HG02943 (cell line): ENCODE results near the gene MYRFL.

ENCODE experiments used
- ATAC-seq: cut with Tn5 transposase; IDR thresholded peaks from one replicate; pipeline ENCODE4 v1.9.1; 2021; ENCODE audit warnings: mild to moderate bottlenecking, low read depth, moderate library complexity; ENCODE audit not compliant: unreplicated experiment

Gene MYRFL

DNA sequence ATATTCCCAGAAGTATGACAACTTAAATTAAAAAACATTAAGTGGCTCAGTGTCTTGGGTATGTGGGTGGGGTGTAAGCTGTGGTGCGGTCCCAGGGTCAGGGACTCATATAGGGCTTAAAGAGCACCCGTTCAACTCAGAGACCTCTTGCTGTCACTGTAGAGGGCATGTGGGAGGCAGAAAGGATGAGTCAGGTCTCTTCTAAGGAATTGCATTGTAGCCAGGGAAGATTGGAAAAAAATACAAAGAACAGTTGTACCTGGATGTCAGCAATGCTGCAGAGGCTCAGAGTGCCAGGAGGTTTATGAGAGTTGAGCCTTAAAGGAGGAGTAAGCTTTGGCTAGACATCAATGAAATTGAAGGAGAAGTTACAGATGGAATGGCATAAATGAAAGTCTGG, 104.1 kb downstream of the MYRFL start:
- ATAC-seq = no peak

DNA sequence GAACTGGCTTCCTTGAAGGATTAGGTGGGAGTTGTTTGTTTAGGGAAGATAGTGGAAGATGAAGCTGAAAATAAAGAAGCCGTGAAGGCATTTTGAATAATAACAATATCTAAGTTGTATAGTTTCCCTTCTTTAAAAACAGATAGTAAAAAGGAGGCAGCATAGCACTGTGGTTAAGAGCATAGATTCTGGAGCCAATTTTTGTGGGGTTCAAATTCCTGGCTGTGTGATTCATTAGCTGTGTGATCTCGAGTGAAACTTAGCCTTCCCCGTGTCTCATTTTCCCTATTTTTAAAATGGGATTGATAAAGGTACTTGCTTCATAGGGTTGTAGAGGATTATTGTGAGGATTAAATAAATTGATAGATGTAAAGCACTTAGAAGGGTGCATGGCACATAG, 104.5 kb downstream of the MYRFL start:
- ATAC-seq = no peak

DNA sequence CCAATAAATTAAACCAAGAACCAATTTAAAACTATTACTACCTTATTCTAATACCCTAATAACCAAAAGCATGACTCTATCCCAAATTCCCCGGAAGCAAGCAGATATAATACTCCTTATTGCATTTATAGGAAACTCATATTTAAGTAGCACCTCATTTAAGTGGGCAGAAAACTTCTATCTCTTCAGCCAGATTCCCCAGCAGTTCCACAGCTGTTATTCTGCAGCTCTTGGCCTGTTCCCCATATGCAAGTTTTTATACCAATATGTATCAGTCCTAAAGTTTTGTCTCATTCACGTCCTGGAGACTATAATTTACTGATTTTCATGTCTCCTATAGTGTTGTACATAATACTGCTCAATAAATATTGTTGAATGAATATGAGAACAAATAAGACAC, 106.5 kb downstream of the MYRFL start:
- ATAC-seq = no peak

DNA sequence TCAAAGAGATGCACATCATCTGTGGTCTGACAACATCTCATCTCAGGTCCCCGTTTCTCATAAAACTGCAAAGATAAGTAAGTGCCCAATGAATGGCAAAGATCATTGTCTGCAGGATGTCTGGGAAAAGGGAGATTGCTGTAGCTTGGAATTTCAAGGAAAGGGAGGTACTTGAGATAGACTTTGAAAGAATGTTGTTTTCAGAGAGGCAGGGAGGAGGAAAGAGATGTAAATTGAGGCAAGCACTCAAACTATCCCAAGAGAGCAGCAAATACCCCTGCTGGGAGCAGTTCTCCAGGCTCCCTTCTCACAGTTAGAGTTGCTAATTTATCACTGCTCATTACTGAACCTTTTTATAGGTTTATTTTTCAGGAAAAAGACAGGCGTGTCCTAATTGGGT, 107.1 kb downstream of the MYRFL start:
- no peak for ATAC-seq

DNA sequence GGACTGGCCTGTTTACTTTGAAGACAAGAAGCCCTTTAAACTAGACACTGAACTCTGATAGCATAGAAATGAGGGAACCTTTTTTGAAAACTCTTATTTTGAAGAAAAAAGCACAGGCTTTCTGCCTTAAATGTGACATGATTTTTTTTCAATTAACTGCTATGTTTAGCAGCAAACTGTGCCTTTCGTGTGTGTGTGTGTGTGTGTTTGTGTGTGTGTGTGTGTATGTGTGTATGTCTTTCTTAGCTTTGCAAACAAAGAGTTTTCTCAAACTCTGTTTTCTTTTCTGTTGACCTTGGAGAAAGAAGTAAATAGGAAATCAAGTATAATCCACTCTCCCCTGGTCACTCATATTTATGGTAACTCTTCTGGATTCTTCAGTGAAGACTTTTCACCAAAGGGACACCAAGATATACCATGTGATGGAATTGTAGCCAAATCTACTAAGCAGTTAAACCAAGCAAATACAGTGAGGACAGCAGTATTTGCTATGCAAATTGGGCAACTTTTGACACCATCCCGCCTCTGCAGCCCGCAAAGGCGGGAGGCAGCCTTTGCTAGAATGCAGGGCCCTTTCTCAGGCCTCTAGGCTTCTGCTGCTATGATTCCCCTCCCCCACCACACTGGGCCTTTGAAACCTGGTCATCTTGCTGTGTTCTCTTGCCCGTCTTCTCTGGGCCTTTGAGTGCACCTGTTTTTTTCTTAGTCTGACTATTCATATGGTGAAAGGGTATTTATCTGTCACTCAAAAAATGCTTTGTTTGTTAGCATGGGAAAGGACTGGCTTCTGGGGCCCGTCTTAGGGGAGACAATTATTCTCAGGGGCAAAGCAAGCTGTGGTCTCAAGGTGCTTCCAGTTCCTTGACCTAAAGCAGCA, 107.9 kb downstream of the MYRFL start:
- ATAC-seq = no peak

DNA sequence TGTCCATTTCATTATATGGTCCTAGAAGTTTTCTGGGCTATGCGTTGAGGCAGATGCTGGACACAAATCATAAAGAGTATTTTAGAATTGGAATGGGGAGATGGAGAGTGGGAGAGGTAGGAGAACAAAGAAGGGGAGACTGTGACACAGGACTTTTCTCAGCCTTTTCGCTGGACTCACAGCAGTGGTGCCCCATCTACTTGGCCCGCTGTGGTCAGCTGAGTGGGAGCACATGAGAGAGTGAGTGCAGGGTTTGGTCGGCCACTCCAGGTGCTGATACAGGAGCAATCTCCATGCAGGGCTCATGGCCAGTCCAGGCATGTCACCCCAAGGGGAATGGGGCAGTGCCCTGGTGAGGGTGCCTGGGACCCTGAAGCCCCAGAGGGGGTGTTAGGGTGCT, 109.0 kb downstream of the MYRFL start:
- ATAC-seq = no peak

DNA sequence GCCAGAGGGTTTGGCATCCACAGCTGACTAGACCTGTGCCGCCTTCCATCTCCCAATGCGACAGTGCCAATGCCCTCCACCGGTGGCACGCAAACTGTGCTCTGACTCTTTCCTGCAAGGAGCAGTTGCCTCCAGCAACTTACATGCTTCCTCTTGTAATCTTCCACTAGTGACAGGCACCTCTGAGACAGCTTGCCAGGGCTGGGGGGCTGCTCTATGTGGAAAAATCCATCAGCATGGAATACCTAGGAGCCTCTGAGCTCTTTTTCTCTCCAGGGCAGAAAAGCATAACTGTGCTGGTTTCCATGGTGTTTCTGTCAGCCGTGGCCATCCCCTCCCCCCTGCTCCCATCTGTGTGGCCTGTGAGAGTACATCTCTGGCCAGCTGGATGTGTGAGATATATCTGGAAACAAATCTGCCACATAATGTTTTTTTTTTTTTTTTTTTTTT, 110.6 kb downstream of the MYRFL start:
- no peak for ATAC-seq

DNA sequence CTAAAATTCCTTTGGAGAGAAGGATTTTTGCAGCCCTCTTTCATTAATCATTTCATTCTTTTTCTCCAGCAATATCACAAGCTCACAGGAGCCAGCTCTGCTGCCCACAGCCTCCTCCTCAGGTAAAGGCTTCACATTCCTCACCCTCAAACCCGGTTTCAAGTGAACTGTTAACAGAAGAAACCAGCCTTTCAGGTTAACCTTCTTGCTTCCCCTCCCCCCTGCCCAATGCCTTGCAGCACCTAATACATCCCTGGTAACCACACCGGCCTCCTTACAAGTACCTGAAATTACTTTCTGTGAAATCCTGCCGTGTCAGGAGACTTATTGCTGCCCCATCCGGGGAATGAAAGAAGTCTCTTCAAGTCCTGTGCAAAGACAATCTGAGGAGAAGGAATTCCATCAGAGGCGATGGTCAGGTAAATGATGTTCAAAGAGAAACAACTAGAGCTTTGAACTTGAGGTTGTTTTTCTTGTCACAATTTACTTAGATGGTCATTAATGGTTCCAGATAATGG, 111.2 kb downstream of the MYRFL start:
- no peak for ATAC-seq

DNA sequence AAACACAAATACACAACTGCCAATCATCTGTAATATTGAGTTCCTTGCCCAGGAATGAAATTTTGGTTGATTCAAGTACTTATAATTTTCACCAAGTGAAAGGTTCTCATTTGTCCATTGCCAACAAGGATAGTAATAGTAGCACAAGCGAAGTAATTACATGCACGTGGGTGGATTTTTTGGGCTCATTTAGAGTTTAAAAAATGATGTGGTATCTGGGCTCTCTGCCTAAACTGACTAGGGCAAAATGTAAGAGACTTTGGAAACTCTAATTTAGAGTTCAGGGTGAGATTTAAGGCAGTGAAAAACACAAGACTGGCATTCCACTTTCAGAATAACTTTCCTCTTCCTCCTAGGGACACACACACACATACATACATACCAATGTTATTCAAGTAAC, 111.7 kb downstream of the MYRFL start:
- no peak for ATAC-seq

DNA sequence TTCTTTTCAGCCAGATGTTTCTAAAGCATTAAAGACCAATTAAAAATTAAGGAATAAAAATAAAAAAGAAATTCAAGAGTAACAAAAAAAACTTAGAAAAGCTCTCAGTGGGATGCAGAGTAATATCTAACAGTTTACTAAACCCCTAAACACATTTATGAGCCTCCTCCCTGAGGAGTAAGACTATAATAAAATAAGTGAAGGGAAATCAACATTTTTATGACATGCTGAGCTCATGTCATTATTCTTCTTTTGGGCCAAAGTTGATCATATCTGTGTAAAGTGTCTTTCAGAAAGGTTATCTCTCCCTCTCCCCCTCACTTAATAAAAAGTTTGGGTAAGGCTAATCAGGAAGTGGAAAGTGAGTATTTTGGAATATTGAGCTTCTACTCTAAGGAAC, 122.1 kb downstream of the MYRFL start:
- ATAC-seq = no peak

DNA sequence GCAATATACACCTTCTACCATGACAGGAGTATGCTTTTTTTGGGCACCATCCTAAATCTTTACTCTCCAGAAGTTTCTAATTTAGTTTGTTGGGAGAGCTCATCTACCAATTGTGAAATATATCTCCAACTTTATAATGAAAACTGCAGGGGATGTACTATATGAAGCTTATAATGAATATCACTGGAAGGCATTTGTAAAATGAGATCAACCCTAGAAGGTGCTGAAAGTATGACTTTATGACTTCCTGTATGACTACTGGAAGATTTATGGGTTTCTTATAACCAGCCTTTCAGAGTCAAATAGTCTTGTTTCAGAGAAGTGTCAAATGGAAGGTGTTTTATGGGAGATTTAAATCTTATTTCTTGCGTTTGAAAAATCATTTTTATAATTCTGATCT, 122.9 kb downstream of the MYRFL start:
- ATAC-seq = no peak

DNA sequence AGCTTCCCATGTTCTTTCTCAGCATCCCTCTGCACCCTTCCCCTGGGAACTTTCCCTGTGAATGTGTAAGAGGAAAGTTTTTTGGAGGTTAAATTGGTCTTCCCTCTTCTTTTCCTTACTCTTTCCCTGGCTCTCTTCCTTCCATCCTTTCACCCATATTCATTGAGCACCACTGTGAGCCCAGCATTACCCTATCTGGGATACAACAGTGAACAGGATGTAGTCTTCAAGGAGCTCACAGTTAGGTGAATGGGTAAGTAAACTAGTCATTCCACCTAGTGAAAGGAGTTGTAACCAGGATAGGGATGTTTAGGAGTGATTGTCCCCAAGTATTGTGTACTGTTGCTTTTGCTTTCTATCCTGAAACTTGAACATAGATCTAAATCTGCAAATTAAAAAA, 123.8 kb downstream of the MYRFL start:
- ATAC-seq = no peak

DNA sequence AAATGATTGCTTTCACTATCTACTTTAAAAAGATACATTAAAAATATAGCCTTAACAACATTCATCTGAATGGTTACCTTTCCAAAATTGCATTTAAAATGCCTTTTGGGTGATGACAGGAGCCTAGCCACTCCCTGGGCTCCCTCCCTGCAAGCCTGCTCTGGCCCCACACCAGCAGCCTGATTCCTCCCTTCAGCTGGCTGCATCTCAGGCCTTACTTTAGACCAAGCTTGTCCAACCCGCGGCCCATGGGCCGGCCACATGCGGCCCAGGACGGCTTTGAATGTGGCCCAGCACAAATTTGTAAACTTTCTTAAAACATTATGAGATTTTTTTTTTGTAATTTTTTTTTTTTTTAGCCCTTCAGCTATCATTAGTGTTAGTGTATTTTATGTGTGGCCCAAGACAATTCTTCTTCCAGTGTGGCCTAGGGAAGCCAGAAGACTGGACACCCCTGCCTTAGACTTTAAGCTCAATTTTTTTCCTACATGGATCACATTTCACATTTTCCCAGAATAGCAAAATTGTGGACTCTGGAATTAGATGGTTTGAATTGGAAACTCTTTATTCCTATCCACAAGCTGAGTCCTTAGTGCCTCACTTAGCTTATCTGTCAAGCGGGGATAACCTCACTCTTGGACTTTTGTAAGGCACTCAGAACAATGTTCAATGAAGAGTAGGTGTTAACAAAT, 124.4 kb downstream of the MYRFL start:
- ATAC-seq = no peak

DNA sequence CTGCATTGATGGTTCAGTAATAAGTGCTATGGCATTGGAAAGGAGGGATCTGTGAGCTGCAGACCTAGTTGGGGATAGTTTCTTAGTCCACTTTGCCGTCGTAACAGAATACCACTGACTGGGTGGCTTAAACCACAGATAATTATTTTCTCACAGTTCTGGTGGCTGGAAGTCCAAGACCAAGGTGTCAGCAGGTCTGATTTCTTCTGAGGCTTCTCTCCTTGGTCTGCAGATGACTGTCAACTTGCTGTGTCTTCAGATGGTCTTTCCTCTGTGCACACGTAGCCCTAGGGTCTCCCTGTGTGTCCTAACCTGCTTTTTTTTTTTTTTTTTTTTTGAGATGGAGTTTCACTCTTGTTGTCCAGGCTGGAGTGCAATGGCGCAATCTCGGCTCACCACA, 126.1 kb downstream of the MYRFL start:
- ATAC-seq = no peak

DNA sequence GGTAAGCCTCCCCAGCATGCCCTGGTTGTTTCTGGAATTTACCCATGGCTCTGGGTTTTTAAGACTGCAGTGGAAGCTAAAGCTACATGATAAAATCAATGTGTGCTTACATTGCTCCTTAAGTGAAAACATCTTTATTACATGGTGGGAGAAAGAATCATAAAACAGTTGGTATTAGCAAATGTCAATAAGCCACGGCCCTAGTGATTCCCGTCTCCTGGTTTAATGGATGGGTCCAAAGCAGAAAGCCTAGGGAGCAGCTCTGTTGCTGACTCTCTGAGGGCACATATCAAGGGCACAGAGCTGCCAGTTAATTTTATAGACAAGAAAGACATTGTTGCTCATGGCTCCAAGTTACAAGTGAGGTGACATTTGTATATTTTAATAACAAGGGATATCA, 127.9 kb downstream of the MYRFL start:
- ATAC-seq = no peak

DNA sequence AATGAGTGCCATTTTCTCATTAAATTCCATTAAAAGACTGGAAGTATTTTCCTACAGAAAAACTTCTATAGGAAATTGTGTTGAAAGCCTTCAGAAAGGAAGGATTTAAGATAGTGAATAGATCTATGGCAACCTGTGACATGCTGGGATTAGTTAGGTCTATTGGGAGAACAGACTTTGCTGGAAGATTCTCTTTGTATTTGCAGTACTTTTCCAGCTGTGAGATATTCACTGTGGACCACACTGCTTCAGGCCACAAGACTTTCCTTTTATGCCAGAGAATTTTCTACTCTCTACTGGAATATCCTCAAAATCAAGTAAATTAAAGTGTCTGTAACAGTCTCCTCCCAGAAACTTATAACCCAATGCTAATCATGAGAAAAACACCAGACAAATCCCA, 136.2 kb downstream of the MYRFL start:
- ATAC-seq = no peak

DNA sequence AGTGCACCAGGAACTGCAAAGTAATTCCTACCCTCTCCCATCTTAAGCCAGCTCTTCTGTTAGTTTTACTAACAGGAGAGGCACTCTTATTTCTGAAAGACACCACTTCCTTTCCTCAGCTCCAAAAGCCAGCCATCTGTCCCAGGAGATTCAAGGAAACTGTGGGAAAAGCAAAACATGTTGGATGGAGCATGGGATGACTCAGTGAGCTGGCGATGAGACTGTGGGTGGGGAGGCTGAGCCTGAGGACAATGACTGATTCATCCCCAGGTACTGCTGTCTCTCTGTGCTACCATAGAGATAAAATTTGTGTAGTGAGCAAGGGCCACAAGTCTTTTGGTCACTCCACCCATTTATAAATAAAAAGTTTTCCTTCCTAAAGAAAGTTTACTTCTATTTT, 141.4 kb downstream of the MYRFL start:
- ATAC-seq = no peak

DNA sequence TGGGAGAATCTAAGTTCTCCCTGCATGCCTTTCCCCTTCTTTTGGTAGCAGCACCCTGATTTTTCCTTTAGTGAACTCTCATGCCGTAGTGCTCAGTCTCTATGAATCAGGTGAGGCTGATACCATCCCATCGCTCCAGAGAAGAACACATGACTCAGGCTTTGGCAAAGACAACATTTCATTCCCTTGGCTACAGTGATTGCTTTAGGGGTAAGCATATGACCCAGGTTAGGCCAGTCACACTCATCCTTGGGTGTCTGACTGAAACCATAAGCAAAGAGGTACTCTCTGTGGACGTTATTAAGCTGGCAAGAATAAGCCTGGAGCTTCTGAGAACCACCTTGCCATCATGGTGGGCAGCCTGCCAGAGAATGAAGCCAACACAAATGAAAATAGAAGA, 141.8 kb downstream of the MYRFL start:
- no peak for ATAC-seq

DNA sequence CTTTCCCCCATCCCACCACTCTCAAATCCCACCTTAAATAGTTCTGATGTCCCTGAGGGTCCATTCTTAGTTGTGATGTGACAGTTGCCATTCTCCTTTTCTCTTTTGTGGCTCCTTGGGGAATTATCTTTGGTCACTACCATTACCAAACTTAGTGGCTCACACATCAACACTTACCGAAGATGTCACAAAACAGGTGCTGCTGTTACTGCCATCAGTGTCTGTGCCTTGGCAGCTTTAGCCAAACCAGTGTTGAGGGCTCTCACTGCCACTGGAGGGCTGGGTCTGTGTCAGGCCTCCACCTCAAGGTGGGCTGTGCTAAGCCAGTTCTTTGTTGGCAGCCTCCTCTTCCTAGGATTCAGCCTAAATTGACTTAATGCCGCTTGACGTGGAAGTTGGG, 144.0 kb downstream of the MYRFL start:
- no peak for ATAC-seq

DNA sequence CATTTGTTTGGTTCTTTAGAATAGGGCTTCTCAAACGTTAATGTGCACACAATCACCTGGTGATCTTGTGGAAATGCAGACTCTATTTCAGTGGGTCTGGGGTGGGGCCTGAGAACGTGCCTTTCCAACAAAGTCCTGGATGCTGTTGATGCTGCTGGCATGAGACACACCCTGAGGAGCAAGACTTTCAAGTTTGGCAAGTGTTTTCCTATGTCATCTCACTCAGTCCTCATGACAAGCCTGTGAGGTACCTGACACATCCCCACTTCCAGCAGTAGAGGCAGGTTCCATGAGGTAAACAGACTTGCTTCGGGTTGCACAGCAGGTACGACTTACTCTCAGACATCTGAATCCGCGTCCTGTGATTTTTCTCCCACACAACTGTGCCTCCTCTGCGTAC, 147.1 kb downstream of the MYRFL start:
- no peak for ATAC-seq

DNA sequence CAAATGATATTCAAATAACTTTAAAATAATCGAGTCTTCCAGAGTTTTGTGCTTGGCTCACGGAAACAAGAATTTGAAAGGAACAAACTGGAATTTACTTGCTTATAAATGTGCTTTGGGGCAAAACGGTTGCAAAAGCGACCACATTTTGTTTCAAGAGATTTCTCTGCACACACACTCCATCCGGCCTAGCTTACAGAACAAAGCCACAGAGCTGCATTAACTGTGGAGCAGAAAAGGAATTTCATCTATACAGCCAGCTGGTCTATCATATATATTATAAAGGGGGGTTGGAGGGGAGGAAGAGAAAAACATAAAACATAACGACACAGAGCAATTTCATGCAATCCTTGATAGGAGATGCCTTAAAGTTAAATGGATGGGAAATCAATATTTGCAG, 153.0 kb downstream of the MYRFL start:
- no peak for ATAC-seq
